Mesendoderm (in vitro differentiated cells): ENCODE data around the gene DYNC1LI1.
"Not testable (repeated sequence)": the region's sequence is repeated elsewhere in the genome, so short reads cannot be mapped to it uniquely, and the experiment has no call there.

ENCODE experiments used
- DNase-seq: peaks from one replicate; pipeline ENCODE4 v3.0.0; 2013
- H2AK5ac ChIP-seq: 2 replicates; pipeline ENCODE4 v1.6.1; 2013; ENCODE audit warnings: low read length, inconsistent platforms
- H2BK120ac ChIP-seq: 2 replicates; pipeline ENCODE4 v1.6.1; 2013; ENCODE audit warnings: low read depth, mild to moderate bottlenecking, low read length, moderate library complexity, mixed read lengths
- H2BK15ac ChIP-seq: replicated peaks from 2 replicates; pipeline ENCODE4 v1.6.1; 2013; ENCODE audit warnings: low read depth, mild to moderate bottlenecking, moderate library complexity
- H2BK5ac ChIP-seq: 2 replicates; pipeline ENCODE4 v1.6.1; 2013; ENCODE audit warnings: low read length, inconsistent platforms
- H3K18ac ChIP-seq: 2 replicates; pipeline ENCODE4 v1.6.1; 2013; ENCODE audit warnings: mild to moderate bottlenecking, low read length, mixed read lengths
- H3K23ac ChIP-seq: one replicate; pipeline ENCODE4 v1.6.1; 2013; ENCODE audit warnings: low read length
- H3K27ac ChIP-seq: 2 replicates; pipeline ENCODE4 v1.5.1; 2013; ENCODE audit warnings: low read depth, mild to moderate bottlenecking, inconsistent platforms, low read length, moderate library complexity
- H3K27me3 ChIP-seq: 2 replicates; pipeline ENCODE4 v1.6.1; 2013; ENCODE audit warnings: low read length, control low read depth, mild to moderate bottlenecking, inconsistent platforms; ENCODE audit not compliant: insufficient read depth, poor library complexity
- H3K36me3 ChIP-seq: 2 replicates; pipeline ENCODE4 v1.6.1; 2013; ENCODE audit warnings: low read length, inconsistent platforms; ENCODE audit not compliant: control insufficient read depth, insufficient read depth
- H3K4ac ChIP-seq: one replicate; pipeline ENCODE4 v1.6.1; 2013; ENCODE audit warnings: low read depth, mild to moderate bottlenecking, low read length, moderate library complexity
- H3K4me1 ChIP-seq: 2 replicates; pipeline ENCODE4 v1.6.1; 2013; ENCODE audit warnings: low read depth, low read length, inconsistent platforms; ENCODE audit not compliant: control insufficient read depth
- H3K4me2 ChIP-seq: 2 replicates; pipeline ENCODE4 v1.6.1; 2013; ENCODE audit warnings: low read length
- H3K4me3 ChIP-seq: 2 replicates; pipeline ENCODE4 v1.5.1; 2013; ENCODE audit warnings: mild to moderate bottlenecking, low read length
- H3K56ac ChIP-seq: one replicate; pipeline ENCODE4 v1.6.1; 2013; ENCODE audit warnings: low read length
- H3K79me1 ChIP-seq: 2 replicates; pipeline ENCODE4 v1.6.1; 2013; ENCODE audit warnings: low read length, inconsistent platforms
- H3K79me2 ChIP-seq: 2 replicates; pipeline ENCODE4 v1.6.1; 2013; ENCODE audit warnings: mild to moderate bottlenecking, low read length; ENCODE audit not compliant: control insufficient read depth, insufficient read depth
- H3K9ac ChIP-seq: 2 replicates; pipeline ENCODE4 v1.6.1; 2013; ENCODE audit warnings: low read length, inconsistent platforms
- H4K5ac ChIP-seq: one replicate; pipeline ENCODE4 v1.6.1; 2013; ENCODE audit warnings: low read length
- H4K8ac ChIP-seq: one replicate; pipeline ENCODE4 v1.6.1; 2013; ENCODE audit warnings: low read depth, mild to moderate bottlenecking, control low read depth, low read length, moderate library complexity
- WGBS: extraction: QIAGEN DNeasy Blood & Tissue Kit; methylation state at CpG from one replicate; pipeline ENCODE4 v1.1.7; 2013; ENCODE audit warnings: low lambda C conversion rate, missing lambda C conversion rate; ENCODE audit not compliant: insufficient coverage; ENCODE audit errors: extremely low coverage; 5-methylcytosine and 5-hydroxymethylcytosine counted together

The DYNC1LI1 gene

GRCh38 chr3:32583708-32584107 is 13.1 kb upstream of the DYNC1LI1 start:
- no peak overlapping the region for H2BK15ac ChIP-seq
- no peaks in the 10 kb centered on the region for H3K27me3 ChIP-seq
- no CpG with 5 or more reads among the region's 3 CpGs for WGBS
- H3K4me3 ChIP-seq = no peak overlapping the region
- no peak overlapping the region for H4K8ac ChIP-seq
- no peak overlapping the region for H3K27ac ChIP-seq
- H3K18ac ChIP-seq = no peak overlapping the region
- H2BK120ac ChIP-seq = no peak overlapping the region
- H3K4ac ChIP-seq = no peak overlapping the region
- no peak overlapping the region for H2AK5ac ChIP-seq
- H3K9ac ChIP-seq = no peak overlapping the region
- no peak for DNase-seq
- no peaks in the 10 kb centered on the region for H3K4me1 ChIP-seq
- H3K36me3 ChIP-seq = no peaks in the 10 kb centered on the region
- H2BK5ac ChIP-seq = no peak overlapping the region
- H3K79me1 ChIP-seq = no peaks in the 10 kb centered on the region
- H3K4me2 ChIP-seq = no peak overlapping the region
- H4K5ac ChIP-seq = no peak overlapping the region
- H3K23ac ChIP-seq = no peak overlapping the region
- H3K56ac ChIP-seq = no peak overlapping the region
- no peaks in the 10 kb centered on the region for H3K79me2 ChIP-seq

GRCh38 chr3:32578669-32579068 is 8.0 kb upstream of the DYNC1LI1 start:
- H4K5ac ChIP-seq, H2AK5ac ChIP-seq, DNase-seq, H3K27ac ChIP-seq, H3K18ac ChIP-seq, H3K23ac ChIP-seq, H3K4ac ChIP-seq, H3K4me3 ChIP-seq, H3K36me3 ChIP-seq, H3K79me2 ChIP-seq, H2BK5ac ChIP-seq, H2BK15ac ChIP-seq, H3K9ac ChIP-seq, H4K8ac ChIP-seq, H2BK120ac ChIP-seq, H3K56ac ChIP-seq, H3K79me1 ChIP-seq, H3K4me2 ChIP-seq, H3K27me3 ChIP-seq, H3K4me1 ChIP-seq: not testable (repeated sequence)
- WGBS = no CpG with 5 or more reads among the region's 31 CpGs

GRCh38 chr3:32577581-32578556 is 7.2 kb upstream of the DYNC1LI1 start:
- Histone ChIP-seq H3K4ac (no peak overlapping the region), H3K79me1 (no peaks in the 10 kb centered on the region), H3K27ac (no peak overlapping the region), H3K4me2 (no peak overlapping the region), H3K27me3 (no peaks in the 10 kb centered on the region), H2AK5ac (no peak overlapping the region), H3K18ac (no peak overlapping the region), H3K79me2 (no peaks in the 10 kb centered on the region), H4K8ac (no peak overlapping the region), H3K9ac (no peak overlapping the region), H3K4me1 (peaks cover 4% of the 10 kb centered on the region), H4K5ac (no peak overlapping the region), H3K56ac (no peak overlapping the region), H2BK15ac (no peak overlapping the region), H3K36me3 (no peaks in the 10 kb centered on the region), H2BK120ac (no peak overlapping the region), H2BK5ac (no peak overlapping the region), H3K23ac (no peak overlapping the region), H3K4me3 (no peak overlapping the region)
- DNase-seq = no peak
- no CpG with 5 or more reads among the region's 9 CpGs for WGBS

- WGBS = no CpG with 5 or more reads among the region's 2 CpGs
- Histone ChIP-seq H3K79me1 (peaks cover 2% of the 10 kb centered on the region), H2AK5ac (no peak overlapping the region), H3K4ac (no peak overlapping the region), H3K4me1 (peaks cover 4% of the 10 kb centered on the region), H3K27me3 (no peaks in the 10 kb centered on the region), H3K23ac (no peak overlapping the region), H3K79me2 (no peaks in the 10 kb centered on the region), H4K5ac (no peak overlapping the region), H3K4me3 (no peak overlapping the region), H2BK5ac (no peak overlapping the region), H2BK120ac (no peak overlapping the region), H4K8ac (no peak overlapping the region), H3K56ac (no peak overlapping the region), H3K4me2 (no peak overlapping the region), H3K36me3 (no peaks in the 10 kb centered on the region), H3K18ac (no peak overlapping the region), H3K9ac (no peak overlapping the region), H2BK15ac (no peak overlapping the region), H3K27ac (no peak overlapping the region)
- DNase-seq = no peak
Measured at GRCh38 chr3:32577174-32577573, 6.5 kb upstream of the DYNC1LI1 start.

GRCh38 chr3:32575451-32576113 is 4.9 kb upstream of the DYNC1LI1 start:
- Histone ChIP-seq H3K79me1 (peaks cover 2% of the 10 kb centered on the region), H3K4me3 (no peak overlapping the region), H3K56ac (no peak overlapping the region), H2BK120ac (no peak overlapping the region), H3K27ac (no peak overlapping the region), H4K5ac (no peak overlapping the region), H3K4ac (no peak overlapping the region), H3K9ac (no peak overlapping the region), H3K79me2 (no peaks in the 10 kb centered on the region), H3K18ac (no peak overlapping the region), H2BK5ac (no peak overlapping the region), H3K36me3 (no peaks in the 10 kb centered on the region), H4K8ac (no peak overlapping the region), H2BK15ac (no peak overlapping the region), H3K4me2 (no peak overlapping the region), H3K4me1 (peaks cover 7% of the 10 kb centered on the region), H3K23ac (no peak overlapping the region), H2AK5ac (no peak overlapping the region), H3K27me3 (no peaks in the 10 kb centered on the region)
- WGBS = no CpG with 5 or more reads among the region's 2 CpGs
- no peak for DNase-seq
